NCI-H2196 treated with DMSO at 0.1 percent for 48 hours (cell line): ENCODE results near the gene LSM5.
A peak's percentile ranks its signal among the peaks of the same experiment; 100 is the strongest.

Experiments
- DNase-seq: peaks from one replicate; lab custom pipeline; 2025; ENCODE audit not compliant: unreplicated experiment; lab: John Stamatoyannopoulos, UW

The LSM5 gene

GRCh38 chr7:32490127-32490796, at the start of gene LSM5:
Gene LSM5, minus strand, starts transcription at chr7:32490380. Its CDS starts 15 bp downstream, at chr7:32490365.
- peak; percentile 86 for DNase-seq

DNA sequence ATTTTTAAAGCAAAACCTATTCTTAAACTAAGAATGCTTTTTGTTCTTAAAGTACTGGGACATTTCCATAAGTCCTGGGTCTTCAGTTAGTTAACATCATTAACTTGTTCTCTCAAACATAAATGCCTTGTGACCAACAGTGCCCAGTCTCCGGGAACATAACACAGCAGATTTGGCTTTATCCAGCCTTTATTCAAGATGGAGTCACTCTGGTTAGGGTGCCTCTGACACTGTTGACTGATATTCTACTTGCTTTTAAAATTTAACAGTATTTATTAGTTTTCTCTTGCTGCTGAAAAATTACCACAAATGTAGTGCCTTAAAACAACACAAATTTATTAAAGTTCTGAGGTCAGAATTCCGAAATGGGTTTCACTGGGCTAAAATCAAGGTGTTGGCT, 49.2 kb upstream of the LSM5 start:
- no peak for DNase-seq

- no peak for DNase-seq
These were observed 47.6 kb upstream of the LSM5 start for GRCh38 chr7:32537760-32538159.

DNA sequence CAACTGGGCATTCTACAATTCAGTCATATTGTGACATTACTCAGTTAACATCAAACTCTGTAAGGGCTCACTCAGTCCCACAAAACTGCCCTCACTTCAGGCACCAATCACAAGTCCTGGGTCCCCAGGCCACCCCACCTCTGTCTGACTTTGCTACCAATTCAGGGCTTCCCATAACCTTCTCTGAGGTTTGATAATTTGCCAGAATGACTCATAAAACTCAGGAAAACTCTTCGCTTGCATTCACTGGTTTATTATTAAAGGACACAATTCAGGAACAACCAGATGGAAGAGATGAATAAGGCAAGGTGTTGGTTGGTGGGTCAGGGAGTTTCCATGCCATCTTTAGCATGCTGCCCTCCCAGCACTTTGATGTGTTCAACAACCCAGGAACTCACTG, 46.4 kb upstream of the LSM5 start:
- DNase-seq: no peak

GRCh38 chr7:32536016-32536415, 45.8 kb upstream of the LSM5 start:
- DNase-seq: no peak

DNA sequence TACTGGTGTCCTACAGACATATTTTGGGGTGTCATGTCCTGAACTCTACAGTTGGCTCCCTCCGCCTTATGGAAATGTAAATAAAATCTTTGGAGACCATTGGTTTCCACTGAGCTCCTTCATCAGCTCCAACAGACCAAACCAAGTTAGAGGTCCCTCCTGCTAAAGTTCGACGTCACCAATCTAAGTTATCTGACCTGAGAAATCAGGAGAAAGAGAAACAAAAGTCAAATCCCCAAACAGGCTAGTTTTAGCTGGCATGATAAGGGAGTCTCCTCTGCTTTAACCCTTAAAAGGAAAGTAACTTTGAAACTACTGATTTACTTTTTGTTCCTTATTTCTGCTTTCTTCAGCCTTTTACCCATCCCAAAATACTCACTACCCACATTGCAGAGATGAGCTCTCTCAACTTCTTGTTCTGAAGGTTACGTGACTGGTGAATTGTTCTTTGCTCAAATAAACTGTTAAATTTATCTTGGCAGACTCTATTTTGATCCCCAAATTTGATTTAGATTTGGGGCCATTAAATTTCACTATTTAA, 45.1 kb upstream of the LSM5 start:
- DNase-seq: no peak

- DNase-seq: no peak
These were observed 43.3 kb upstream of the LSM5 start for GRCh38 chr7:32533276-32534029.

DNA sequence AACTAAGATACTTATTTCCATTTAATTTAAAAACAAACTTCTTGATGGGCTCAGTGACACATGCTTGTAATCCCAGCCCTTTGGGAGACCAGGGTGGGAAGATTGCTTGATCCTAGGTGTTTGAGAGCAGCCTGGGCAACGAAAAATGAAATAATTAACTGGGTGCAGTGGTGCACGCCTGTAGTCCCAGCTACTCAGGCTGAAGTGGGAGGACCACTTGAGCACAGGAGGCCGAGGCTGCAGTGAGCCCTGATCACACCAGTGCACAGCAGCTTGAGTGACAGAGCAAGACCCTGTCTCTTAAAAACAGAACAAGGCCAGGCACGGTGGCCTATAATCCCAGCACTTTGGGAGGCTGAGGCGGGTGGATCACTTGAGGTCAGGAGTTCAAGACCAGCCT, 42.5 kb upstream of the LSM5 start:
- no peak for DNase-seq

GRCh38 chr7:32532086-32532485, 41.9 kb upstream of the LSM5 start:
- no peak for DNase-seq

GRCh38 chr7:32531402-32531801, 41.2 kb upstream of the LSM5 start:
- DNase-seq: no peak

DNA sequence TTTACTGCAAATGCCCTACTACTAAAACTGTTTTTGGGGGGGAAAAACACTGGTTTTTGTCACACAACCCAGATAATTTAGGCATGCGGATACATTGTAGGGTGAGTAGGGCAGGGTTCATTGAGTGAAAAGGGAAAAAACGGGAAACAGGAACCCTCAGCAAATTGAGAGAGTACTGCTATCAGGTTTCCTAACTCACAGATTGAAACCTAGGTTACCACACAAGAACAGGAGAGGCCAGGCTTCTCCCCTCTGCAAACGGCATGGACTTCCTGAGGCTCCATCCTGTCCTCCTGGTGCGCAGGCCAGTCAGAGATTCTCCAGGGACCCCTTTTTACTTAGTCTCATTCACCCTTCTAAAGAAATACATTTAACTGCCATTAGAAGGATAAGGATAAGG, 35.7 kb upstream of the LSM5 start:
- no peak for DNase-seq

- no peak for DNase-seq
These were observed 34.5 kb upstream of the LSM5 start for GRCh38 chr7:32524631-32525030.

DNA sequence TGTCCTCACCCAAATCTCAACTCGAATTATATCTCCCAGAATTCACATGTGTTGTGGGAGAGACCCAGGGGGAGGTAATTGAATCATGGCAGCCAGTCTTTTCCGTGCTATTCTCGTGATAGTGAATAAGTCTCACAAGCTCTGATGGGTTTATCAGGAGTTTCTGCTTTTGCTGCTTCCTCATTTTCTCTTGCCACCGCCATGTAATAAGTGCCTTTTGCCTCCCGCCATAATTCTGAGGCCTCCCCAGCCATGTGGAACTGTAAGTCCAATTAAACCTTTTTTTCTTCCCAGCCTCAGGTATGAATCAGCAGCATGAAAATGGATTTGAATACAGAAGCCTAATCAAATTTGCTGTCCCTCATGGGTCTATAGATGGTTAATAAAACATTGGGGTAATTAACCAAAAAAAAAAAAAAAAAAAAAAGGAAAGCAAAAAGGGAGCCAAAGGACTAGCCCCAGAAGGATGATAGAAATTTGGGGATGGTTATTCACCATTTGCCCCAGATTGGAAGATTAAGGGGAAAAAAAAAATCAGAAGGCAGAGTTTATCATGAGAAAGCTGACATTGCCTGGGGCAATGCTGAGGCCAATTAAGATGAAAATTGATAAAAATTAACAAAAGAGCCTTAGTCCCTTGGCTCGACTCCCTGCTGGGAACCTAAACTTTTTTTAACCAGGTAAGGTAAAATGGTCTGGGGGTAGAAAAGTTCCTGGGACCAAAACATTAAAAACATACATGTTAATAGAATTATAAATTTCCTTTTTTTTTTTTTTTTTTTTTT, 32.8 kb upstream of the LSM5 start:
- no peak for DNase-seq

DNA sequence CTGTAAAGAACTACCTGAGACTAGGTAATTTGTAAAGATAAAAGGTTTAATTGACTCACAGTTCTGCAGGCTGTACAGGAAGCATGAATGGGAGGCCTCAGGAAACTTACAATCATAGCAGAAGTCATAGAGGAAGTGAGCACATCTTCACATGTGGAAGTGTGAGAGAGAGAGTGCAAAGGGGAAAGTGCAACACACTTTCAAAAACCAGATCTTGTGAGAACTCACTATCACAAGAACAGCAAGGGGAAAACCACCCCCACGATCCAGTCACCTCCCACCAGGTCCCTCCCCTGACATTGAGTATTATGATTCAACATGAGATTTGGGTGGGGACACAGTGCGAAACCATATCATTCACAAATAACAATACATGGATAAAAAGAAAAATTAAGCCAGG, 29.6 kb upstream of the LSM5 start:
- DNase-seq: no peak

DNA sequence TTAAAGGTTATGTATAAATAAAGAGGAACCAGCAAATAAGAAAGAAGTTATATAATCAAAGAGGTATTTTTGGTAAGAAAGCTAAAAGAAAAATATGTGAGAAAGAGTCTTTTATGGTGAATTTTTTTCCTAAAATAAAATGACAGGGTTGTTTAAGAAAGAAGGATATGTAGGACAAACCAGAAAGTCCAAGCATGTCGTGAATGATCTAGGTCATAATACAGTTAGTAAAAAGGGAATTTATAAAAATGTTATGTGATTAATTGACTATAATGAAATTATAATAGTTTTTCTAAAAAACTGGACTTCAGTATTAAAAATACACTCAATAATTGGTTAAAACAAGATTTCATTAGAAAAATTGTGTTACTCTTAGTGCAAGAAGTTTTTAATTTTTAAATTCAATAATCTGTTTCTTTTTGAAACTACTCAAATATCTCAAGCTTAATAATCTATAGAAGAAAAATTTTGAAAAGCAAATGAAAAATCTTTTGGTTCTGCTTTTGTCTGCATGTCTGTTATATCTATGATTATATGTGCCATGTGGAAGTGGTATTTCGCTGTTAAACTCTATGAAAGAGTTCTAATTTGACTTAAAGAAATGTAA, 28.5 kb upstream of the LSM5 start:
- DNase-seq: no peak

- DNase-seq: no peak
These were observed 26.4 kb upstream of the LSM5 start for GRCh38 chr7:32516551-32517100.

- DNase-seq: no peak
These were observed 25.8 kb upstream of the LSM5 start for GRCh38 chr7:32515890-32516550.

DNA sequence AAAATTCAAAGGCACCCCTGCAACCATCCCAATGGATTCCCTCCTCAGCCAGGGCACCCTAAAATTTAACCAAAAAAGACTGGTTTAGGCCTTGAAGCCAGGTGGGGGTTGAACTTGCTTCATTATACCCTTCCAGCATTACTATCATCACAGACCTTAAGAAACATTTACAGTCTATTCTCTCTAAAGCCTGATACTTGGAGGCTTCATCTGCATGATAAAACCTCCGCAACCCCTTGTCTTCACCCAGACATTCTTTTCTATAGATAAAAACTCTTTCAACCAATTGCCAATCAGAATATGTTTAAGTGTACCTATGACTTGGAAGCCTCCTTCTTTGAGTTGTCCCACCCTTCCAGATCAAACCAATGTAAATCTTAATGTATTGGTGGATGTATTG, 23.0 kb upstream of the LSM5 start:
- DNase-seq: no peak

- no peak for DNase-seq
These were observed 21.6 kb upstream of the LSM5 start for GRCh38 chr7:32511791-32512190.

DNA sequence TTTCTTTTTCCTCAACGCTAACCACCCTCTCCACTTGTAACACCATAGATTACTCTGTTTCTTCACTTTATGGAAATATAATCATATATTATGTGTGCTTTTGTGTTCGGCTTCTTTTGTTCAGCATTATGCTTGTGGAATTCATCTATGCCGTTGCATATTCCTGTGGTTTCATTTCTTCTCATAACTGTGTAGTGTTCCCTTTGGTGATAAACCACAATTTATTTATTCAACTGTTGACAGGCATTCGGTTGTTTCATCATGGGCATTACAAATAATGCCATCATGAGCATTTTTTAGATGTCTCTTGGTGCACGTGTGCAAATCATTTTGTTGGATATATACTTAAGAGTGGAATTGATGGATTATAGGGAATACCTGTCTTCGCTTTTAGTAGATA, 17.2 kb upstream of the LSM5 start:
- no peak for DNase-seq
